ENCODE results near the gene FAM9A.

Gene FAM9A

GRCh38 chrX:8741981-8742380 is 59.2 kb downstream of the FAM9A start:
- TF ChIP-seq ZFX (IDR thresholded peaks at IDR 0.05) (no peak), CTCF (conservative IDR thresholded peaks at IDR 0.05) (no peak)

More at GRCh38 chrX:8741981-8742380, 59.2 kb downstream of the FAM9A start:
- H3K27ac ChIP-seq: no peak overlapping the region
